ENCODE data around the gene ADPRH.

Gene ADPRH

DNA sequence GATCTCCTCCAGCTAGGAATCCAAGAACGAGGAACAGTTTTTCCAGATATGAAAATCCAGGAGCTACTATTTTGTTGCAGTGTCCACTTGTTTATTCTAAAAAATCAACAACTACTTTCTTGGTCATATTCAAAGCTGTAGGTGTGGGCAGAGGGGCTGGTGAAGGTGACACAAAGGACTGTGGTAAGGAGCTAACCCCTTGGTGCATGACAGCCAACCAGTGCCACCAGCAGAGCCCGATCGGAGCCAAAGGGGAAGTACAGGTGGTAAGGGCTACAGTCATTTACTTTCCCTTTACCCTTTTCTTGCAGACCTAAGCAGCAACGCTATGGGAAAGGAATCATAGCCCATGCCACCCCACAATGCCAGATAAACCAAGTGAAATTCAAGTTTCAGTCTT, 49.1 kb downstream of the ADPRH start:
- TF ChIP-seq, protein P1, sequence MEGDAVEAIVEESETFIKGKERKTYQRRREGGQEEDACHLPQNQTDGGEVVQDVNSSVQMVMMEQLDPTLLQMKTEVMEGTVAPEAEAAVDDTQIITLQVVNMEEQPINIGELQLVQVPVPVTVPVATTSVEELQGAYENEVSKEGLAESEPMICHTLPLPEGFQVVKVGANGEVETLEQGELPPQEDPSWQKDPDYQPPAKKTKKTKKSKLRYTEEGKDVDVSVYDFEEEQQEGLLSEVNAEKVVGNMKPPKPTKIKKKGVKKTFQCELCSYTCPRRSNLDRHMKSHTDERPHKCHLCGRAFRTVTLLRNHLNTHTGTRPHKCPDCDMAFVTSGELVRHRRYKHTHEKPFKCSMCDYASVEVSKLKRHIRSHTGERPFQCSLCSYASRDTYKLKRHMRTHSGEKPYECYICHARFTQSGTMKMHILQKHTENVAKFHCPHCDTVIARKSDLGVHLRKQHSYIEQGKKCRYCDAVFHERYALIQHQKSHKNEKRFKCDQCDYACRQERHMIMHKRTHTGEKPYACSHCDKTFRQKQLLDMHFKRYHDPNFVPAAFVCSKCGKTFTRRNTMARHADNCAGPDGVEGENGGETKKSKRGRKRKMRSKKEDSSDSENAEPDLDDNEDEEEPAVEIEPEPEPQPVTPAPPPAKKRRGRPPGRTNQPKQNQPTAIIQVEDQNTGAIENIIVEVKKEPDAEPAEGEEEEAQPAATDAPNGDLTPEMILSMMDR (conservative IDR thresholded peaks at IDR 0.05; ENCODE audit: low read depth, low read length): no peak
- no peak for DNase-seq (ENCODE audit: low read depth)
- H3K4me3 ChIP-seq (ENCODE audit: low read length): no peak overlapping the region

DNA sequence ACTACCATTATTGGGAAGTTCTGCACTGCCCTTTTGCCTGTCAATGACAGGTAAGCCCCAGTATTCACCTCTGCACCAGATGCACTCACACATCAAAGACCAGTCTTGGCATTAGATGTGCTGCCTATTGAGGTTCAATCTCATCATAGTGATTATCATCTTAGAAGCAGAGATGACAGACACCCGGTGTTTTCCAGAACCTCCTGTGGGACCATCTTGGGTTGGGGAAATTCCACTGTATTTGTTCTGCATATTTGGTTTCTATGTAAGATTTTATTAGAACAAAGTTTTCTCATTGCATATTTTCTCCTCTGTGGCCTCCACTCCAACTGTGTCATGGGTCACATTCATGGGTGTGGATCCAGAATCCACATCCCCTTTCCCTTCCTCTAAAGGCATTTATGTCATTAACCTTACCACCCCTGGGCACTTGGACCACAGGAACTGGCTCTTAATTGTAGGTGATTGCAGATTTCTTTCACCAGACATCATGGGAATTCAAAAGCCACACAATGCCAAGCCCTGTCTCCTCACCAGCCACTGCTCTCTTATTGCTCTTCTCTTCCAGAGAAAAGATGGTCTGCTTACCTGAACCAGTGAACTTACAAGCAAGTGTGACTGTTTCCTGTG, 49.6 kb downstream of the ADPRH start:
- no peak for DNase-seq (ENCODE audit: low read depth)
- no peak overlapping the region for H3K4me3 ChIP-seq (ENCODE audit: low read length)
- TF ChIP-seq, protein P1 (conservative IDR thresholded peaks at IDR 0.05; ENCODE audit: low read depth, low read length): no peak

- TF ChIP-seq, protein P1 (conservative IDR thresholded peaks at IDR 0.05; ENCODE audit: low read depth, low read length): no peak
- no peak for DNase-seq (ENCODE audit: low read depth)
- no peak overlapping the region for H3K4me3 ChIP-seq (ENCODE audit: low read length)
Observed at GRCh38 chr3:119630128-119630879, 51.0 kb downstream of the ADPRH start.

- TF ChIP-seq, protein P1 (conservative IDR thresholded peaks at IDR 0.05; ENCODE audit: low read depth, low read length): no peak
- no peak overlapping the region for H3K4me3 ChIP-seq (ENCODE audit: low read length)
- no peak for DNase-seq (ENCODE audit: low read depth)
Observed at GRCh38 chr3:119630880-119631329, 51.6 kb downstream of the ADPRH start.

DNA sequence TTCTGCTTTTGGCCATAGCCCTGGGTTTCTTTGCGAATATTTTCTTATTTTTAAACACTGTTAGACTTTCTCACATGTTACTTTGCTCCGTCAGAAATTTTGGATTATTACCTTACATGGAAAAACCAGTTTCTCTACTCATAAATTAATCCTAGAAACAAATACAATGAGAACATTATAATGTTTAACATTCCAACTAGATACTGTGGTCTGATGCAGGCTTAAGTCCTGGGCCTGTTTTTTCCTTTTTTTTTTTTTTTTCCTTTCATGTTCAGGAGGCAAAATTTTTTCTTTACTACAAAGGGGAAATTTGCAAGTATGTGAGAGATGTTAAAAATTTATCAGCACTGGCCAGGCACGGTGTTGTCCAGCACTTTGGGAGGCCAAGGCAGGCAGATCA, 52.2 kb downstream of the ADPRH start:
- DNase-seq (ENCODE audit: low read depth): peak; percentile 72
- no peak overlapping the region for H3K4me3 ChIP-seq (ENCODE audit: low read length)
- TF ChIP-seq, protein P1 (conservative IDR thresholded peaks at IDR 0.05; ENCODE audit: low read depth, low read length): no peak

DNA sequence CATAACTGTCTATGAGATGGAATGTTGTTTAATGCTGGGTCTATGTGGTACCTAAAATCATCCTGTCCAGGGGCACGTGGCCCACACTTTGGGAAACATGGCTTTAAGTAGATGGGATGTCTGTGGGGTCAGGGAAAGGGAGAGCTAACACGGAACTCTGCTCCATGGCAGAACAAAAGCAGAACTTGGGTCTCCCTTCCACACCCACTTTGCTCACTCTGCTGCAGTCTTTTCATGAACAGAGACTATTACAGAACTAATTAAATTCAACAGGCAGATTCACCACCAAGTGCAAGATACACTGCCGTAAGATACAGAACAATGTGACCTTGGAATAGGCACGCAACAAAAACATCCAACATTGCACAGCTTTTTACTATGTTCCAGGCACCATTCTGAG, 52.9 kb downstream of the ADPRH start:
- no peak overlapping the region for H3K4me3 ChIP-seq (ENCODE audit: low read length)
- TF ChIP-seq, protein P1 (conservative IDR thresholded peaks at IDR 0.05; ENCODE audit: low read depth, low read length): no peak
- no peak for DNase-seq (ENCODE audit: low read depth)

- H3K4me3 ChIP-seq (ENCODE audit: low read length): no peak overlapping the region
- TF ChIP-seq, protein P1 (conservative IDR thresholded peaks at IDR 0.05; ENCODE audit: low read depth, low read length): no peak
- DNase-seq (ENCODE audit: low read depth): no peak
Observed at GRCh38 chr3:119632829-119633228, 53.5 kb downstream of the ADPRH start.
